Omental fat pad (tissue), 4 donors: Measurements from ENCODE around the gene TRAPPC2L. TPM values are rescaled to one million over a fixed set of nuclear protein-coding genes. Genes with fewer than 3 reads are reported as not detected.
"Not testable (repeated sequence)": the region's sequence is repeated elsewhere in the genome, so short reads cannot be mapped to it uniquely, and the experiment has no call there.

Source experiments
- ATAC-seq: fragments of 150-250 bp; one replicate; pipeline ENCODE4 v1.9.1; 2016; ENCODE audit warnings: mild to moderate bottlenecking, moderate library complexity; ENCODE audit not compliant: low FRiP score
- DNase-seq: peaks from one replicate; pipeline ENCODE4 v3.0.0-alpha.2; 2019; ENCODE audit warnings: low spot score
- CTCF ChIP-seq, 3 donors: fragments of 450-650 bp; IDR thresholded peaks; one replicate each; pipeline ENCODE4 v1.5.1; 2016 to 2017; ENCODE audit warnings: antibody characterized with exemption in 3 of 3, mild to moderate bottlenecking in 3 of 3, moderate library complexity in 2 of 3
- total RNA-seq, 4 donors: library from RNA; depleted of rRNA; stranded (reverse); fragments of >200 nt; gene quantifications; one replicate each; pipeline ENCODE4 v1.1.0, GENCODE V29; 2016

The TRAPPC2L gene
- total RNA-seq, 4 donors from 2014 or later: 25.3 to 49.4 (median 39.7) TPM

- DNase-seq (no peak), ATAC-seq (no peak)
- TF ChIP-seq CTCF (IDR thresholded peaks at IDR 0.05): no peak
These were observed 37.8 kb upstream of the TRAPPC2L start for GRCh38 chr16:88819126-88819525.

GRCh38 chr16:88820385-88821025, 36.4 kb upstream of the TRAPPC2L start:
- no peak for ATAC-seq
- TF ChIP-seq CTCF (IDR thresholded peaks at IDR 0.05): no peak
- DNase-seq: no peak

DNA sequence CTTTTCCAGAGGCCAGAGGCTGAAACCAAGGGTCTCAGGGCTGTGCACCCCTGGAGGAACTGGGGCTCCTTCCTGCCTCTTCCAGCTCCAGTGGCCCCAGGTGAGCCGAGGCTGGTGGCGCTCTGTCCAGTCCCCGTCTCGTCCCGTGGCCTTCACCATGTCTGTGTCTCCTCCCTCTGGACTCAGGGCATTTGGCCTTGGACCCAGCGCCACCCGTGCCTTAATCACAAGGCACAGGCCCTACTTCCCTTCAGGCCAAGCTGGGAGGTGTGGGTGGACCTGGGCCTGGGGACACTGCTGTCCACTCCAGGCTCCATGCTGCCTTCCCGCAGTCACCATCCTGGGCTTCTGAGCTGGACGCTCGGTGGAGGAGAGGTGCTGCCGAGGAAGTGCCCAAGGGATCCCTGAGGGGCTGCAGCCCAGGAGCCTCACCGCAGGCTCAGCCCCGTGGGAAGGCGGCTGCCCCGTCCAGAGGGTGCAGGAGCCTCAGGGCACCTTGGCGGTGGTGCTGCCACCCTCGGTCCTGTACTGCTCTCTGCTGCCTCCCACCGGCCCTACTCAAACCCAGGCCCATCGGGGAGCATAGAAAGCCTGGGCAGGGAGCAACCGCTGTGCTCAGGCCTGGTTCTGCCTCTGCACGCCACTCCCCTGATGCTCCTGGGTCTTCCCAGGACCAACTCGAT, 35.6 kb upstream of the TRAPPC2L start:
- DNase-seq (no peak), ATAC-seq (no peak)
- TF ChIP-seq CTCF (IDR thresholded peaks at IDR 0.05): no peak

DNA sequence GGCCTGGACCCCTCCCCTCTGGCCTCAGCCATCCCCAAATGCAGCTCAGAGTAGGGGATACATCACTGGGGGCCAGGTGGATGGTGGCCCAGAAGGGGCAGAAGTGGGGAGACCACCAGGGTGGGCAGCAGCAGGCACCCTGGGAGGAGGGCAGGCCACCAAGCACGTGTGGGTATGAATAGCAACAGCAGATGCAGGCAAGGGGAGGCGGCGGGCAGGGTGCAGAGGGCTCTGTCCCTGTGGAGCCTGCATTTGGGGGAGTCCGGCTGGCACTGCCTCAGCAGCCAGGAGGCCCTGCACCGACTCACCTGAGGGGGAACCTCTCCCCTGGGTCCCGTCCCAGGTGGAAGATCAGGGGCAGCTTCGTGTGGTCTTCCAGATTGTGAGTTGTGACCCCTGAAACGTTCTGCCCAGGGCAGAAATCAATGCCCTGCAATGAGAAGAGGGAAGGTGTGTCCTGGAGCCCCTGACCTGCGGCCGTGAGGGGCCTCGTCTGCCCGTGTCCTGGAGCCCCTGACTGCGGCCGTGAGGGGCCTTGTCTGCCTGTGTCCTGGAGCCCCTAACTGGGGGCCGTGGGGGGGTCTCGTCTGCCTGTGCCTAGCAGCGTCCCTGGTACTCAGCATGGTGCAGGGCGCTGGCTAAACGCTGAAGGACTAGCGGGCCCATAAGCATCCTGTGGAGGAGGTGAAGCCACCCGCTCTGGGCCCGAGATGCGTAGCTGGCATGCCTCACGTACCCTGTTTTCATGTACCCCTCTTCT, 34.5 kb upstream of the TRAPPC2L start:
- no peak for ATAC-seq
- DNase-seq: no peak
- TF ChIP-seq CTCF (IDR thresholded peaks at IDR 0.05): no peak

DNA sequence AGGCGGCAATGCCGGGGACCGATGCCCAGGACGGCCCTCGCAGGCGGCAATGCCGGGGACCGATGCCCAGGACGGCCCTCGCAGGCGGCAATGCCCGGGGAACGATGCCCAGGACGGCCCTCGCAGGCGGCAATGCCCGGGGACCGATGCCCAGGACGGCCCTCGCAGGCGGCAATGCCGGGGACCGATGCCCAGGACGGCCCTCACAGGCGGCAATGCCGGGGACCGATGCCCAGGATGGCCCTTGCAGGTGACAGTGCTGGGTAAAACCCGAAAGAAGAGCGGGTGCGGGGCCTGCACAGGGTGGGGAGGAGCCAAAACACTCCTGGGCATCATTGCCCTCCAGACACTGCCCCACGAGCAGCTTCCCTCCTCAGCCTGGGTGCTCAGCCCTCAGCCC, 33.3 kb upstream of the TRAPPC2L start:
- ATAC-seq, DNase-seq: not testable (repeated sequence)

DNA sequence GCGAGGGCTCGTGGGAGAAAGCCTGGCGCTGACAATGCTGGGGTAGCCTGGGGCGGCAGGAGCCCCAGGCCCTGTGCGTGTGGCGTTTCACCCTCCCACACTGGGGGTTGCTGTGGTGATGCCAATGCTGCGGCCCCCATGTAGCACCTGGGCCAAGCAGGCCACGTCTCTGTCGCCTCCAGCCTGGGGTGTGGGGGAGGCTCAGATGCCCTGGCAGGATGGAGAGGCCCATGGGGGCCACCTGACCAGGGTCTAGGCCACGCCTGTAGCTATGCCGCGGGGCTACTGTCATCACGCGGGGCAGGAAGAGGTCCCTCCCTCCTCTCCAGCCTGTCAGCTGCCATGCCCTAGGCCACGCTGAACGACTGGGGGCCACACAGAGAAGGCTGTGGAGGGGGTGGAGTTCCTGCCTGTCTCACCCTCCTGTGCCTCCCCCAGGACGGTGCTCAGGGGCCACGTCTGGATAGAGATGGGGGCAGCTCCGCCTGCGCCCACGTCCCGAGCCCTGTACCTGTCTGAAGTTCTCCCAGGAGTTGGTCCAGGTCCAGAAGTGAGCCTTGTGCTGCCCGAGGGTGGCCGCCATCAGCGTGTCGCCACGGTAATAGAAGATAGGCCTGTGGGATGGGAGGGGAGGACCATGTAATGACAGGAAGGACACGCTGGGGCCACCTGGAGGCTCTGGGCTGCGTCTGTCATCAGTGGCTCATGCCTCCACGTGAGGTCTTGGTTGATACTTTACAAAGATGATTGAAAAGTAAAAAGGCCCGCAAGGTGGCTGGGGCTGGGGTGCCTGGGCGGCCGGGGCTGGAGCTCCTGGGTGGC, 32.5 kb upstream of the TRAPPC2L start:
- no peak for ATAC-seq
- no peak for TF ChIP-seq CTCF (IDR thresholded peaks at IDR 0.05)
- no peak for DNase-seq

DNA sequence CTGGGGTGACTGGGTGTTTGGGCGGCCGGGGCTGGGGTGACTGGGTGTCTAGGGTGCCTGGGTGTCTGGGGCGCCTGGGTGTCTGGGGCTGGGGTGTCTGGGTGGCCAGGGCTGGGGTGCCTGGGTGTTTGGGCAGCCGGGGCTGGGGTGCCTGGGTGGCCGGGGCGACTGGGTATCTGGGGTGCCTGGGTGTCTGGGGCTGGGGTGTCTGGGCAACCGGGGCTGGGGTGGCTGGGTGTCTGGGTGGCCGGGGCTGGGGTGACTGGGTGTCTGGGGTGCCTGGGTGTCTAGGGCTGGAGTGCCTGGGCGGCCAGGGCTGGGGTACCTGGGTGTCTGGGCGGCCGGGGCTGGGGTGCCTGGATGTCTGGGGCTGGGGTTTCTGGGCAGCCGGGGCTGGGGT, 31.8 kb upstream of the TRAPPC2L start:
- ATAC-seq: no peak
- TF ChIP-seq CTCF (IDR thresholded peaks at IDR 0.05): no peak
- DNase-seq: no peak
